Choroid plexus epithelial cell (primary cell): ENCODE data around the gene CYP51A1.

ENCODE experiments used
- DNase-seq: peaks from one replicate; pipeline ENCODE4 v3.0.0-alpha.2; 2010; ENCODE audit warnings: low read depth
- H3K4me3 ChIP-seq: 2 replicates; pipeline ENCODE4 v1.5.1; 2011; ENCODE audit warnings: low read depth, mild to moderate bottlenecking, control low read depth, low read length, moderate library complexity
- TF ChIP-seq, protein P1 (sequence below): conservative IDR thresholded peaks from 2 replicates; pipeline ENCODE4 v1.5.1; 2011; ENCODE audit warnings: low read depth, mild to moderate bottlenecking, control low read depth, inconsistent platforms, low read length, moderate library complexity

CYP51A1 gene

DNA sequence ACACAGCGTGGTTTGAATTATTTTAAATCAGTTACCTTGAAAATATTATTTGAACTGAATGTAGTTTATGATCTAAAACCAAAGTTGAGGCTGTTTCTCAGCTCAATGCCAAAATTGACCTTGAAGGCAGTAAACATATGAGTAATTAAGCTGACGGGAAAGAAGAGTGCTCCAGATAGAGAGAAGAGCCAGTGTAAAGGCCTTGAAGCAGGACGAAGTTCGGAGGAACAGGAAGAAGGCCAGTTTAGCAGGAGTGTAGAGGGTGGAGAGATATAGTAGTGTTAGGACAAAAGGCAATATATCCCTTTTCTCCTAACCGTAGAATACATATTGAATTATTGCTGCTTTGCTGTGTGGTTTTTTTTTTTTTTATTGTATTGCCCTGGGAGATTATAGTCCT, 63.2 kb downstream of the CYP51A1 start:
- no peak for DNase-seq
- no peak overlapping the region for H3K4me3 ChIP-seq
- TF ChIP-seq, protein P1, sequence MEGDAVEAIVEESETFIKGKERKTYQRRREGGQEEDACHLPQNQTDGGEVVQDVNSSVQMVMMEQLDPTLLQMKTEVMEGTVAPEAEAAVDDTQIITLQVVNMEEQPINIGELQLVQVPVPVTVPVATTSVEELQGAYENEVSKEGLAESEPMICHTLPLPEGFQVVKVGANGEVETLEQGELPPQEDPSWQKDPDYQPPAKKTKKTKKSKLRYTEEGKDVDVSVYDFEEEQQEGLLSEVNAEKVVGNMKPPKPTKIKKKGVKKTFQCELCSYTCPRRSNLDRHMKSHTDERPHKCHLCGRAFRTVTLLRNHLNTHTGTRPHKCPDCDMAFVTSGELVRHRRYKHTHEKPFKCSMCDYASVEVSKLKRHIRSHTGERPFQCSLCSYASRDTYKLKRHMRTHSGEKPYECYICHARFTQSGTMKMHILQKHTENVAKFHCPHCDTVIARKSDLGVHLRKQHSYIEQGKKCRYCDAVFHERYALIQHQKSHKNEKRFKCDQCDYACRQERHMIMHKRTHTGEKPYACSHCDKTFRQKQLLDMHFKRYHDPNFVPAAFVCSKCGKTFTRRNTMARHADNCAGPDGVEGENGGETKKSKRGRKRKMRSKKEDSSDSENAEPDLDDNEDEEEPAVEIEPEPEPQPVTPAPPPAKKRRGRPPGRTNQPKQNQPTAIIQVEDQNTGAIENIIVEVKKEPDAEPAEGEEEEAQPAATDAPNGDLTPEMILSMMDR, result no peak

DNA sequence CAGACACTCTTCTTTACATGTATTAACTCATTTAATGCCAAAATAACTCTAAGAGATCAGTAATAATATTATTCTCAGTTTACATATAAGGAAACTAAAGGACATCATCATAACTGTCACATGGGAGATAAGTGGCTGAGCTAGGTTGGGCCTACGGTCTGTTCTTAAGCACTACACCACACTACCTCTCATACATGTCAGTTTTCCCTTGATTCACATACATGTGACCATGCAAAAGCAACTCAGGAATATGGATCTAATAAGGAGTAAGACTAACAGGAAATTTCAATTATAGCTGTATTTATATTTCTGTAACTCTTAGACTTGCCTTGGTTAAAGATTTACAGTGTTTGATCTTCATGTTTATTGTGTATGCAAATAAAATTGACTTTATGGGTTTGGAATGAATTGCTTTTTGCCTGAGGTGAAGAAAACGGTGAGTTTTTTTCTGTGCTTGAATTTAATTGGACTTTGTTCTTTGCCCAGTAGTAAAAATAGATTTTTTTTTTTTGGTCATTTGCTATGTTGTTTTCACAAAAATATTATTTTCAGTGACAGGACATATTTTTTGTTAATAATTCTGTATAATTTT, 69.7 kb downstream of the CYP51A1 start:
- no peak for DNase-seq
- TF ChIP-seq, protein P1, result no peak
- no peak overlapping the region for H3K4me3 ChIP-seq
